Posterior cingulate gyrus (tissue), 11 donors: Measurements from ENCODE around the gene SDK2.
A peak's percentile ranks its signal among the peaks of the same experiment; 100 is the strongest.

Source experiments
- DNase-seq, 10 donors: peaks; one replicate each; pipeline versions ENCODE4 v3.0.0 to v3.0.0-alpha.2; 2020 to 2021; ENCODE audit warnings: mixed read lengths in 3 of 10
- intact Hi-C: fragments of 100-400 bp; cut with DNase I; formaldehyde crosslinking; loops from one replicate; pipeline ENCODE4 v1.15.1; 2023

SDK2 gene

DNA sequence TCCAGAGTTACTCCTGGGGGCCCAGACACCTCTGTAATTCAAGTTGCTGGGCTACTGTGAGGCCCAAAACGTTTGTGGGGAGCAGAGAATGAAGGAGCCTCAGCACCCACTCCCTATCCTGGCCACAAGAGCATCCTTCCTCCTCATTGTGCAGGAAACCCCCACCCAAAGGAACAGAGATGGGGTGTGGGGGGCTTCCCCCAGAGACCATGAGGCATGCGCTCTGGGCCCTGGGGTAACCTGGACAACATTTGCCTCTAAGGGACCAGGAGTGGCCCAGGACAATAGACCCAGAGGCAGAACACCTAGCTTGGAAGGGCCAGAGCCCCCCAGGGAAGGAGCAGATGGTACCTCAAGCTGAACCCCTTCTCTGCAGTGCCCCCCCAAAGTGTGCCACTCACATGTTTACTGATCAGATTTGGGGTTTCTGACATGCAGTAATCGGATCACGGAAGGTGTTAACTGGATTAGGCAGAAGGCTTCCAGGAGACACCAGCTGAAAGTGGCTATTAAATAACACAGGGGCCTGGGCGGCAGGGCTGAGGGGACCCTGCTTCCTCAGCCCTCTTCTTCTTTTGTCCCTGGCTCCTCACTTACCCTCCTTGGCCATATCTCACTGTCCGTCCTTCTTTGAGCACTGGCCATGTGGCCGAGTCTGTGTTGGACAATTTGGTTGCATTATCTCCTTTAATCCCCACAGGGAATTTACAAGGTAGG is 50.8 kb downstream of the SDK2 start:
- no peak for DNase-seq
- intact Hi-C loops: no loop called here

DNA sequence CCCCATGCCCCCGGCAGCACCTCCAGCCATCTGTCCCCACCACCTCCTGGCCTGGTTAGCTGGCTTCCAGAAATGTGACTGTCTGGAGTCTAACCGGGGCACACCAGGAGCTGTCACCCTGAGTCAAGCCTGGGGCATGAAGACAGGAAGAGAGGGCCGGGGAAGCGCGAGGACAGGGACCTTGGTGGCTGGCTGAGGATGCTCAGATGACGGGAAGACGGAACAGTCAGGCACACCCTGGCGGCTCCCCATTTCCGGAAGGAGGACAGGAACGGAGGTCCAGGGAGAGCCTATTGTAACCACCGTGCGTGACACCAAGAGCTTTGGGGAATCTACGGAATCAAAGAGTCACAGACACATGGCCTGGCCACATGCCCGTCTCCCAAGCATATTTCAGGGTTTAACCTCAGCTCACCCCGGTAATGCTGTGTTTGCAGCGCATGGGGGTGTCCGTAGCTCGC is 51.7 kb downstream of the SDK2 start:
- intact Hi-C loops: no loop called here
- peak in 1 of 10 donors; percentile 67 for DNase-seq

DNA sequence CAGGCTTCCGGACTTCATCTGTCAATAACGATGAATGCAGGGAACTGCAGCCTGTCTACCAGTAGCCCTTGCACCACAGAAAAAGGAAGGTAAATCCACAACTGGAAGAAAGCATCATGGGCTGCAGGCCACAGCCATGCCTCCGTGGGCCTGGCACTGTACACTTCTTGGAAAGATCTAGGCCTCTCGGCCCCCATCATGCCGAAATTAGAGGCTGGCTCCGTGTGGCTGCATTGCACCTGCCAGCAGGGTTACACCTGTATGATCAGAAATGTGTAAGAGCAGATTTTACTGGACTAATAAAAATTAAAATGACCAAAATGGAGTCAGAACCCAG is 52.2 kb downstream of the SDK2 start:
- DNase-seq: peak in 1 of 10 donors; percentile 46
- intact Hi-C loops: no loop called here

DNA sequence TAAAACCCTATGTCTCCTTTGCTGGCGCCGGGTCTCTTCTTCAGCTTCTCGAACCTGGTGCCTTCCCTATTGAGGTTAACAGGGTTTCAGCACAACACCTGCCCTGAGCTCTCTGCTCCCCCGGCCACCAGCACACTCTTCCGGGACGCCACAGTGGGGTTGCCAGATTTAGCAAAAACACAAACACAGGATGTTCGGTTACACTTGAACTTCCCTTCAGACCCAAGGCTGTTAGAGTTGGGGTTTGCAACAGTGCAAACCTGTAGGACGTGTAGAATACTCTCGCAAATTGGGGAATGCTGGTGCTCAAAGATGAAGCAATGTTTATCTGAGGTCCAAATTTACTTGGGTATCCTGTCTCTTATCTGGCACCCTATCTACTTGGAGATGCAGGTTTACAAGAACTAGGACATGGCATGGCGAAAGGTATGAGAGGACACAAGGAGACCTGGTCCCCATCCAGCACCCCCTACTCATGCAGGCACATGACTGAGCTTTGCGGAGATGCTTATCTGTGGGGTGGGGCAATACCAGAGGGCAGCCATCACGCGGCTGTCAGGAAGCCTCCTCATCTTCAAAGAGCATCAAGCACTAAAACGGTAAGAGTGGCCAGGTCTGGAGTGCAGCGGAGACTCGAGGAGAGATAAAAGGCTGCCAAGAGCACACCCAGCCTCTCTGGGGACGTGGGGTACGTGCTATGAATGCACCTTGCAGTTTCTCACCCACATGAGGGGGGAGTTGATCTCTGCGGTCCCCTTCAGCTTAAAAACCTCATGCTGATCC is 52.8 kb downstream of the SDK2 start:
- DNase-seq: no peak
- intact Hi-C loops: no loop called here

DNA sequence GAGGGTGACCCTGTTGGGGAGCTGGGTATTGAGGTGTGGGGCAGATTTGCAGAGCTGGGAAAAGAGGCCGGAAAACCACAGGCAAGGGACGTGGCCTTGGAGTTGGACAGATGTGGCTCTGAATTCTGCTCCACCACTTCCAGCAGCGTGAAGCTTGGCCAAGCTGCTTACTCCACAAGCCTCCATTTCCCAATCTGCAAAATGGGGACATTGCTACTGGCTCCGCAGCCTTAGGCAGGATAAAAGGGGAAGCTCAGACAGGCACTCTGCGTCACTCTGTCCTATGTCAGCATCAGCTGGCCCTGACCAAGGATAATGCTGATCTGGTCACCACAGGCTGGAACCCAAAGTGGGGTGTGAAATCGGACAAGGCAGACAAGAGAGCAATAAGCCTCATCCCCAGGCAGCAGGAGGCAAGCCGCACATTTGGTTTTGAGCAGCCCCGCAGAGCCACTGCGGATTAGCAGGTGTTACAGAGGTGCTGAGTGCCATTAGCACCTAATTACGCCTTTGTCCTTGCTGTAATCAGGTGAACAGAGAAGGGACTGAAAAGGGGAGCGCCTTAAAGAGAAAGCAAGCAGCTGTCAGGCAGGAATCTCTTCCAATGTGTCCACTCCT is 54.8 kb downstream of the SDK2 start:
- no peak for DNase-seq
- intact Hi-C loops: no loop called here

DNA sequence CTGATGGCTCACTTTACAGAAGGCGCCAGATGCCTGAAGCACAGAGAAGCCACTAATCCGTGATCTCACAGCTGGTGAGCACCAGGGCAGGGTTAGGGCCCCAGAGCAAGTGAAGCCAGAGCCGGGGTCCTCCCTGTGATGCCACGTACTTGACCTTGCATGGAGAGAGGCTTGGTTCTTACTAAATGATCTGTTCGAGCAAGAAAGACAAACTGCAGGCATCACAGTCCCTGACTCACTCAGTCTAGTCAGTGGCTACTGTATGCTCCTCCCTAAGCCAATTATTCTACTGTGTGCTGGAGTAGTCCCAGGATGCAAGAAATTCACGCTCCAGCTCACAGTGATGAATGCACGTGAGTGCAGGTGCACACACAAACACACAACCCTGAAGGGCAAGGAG is 55.4 kb downstream of the SDK2 start:
- intact Hi-C loops: no loop called here
- DNase-seq: no peak

DNA sequence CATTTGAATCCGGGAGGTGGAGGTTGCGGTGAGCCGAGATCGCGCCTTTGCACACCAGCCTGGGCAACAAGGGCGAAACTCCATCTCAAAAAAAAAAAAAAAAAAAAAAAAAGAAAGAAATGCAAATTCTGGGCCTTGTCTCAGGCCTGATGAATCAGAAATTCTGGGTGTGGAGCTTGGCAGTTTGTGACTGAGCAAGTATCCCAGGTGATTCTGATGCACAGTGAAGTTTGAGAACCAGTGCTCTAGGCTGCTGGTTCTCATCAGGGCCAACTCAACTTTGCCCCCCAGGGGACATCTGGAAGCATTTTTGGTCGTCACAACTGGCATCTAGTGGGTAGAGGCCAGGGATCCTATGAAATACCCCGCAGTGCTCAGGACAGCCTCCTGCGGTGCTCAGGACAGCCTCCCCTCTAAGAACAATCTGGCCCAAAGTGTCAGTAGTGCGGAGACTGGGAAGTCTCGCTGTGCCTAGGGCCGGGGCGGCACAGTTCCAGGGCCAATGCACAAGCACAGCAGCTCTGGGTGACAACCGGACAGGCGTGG is 55.9 kb downstream of the SDK2 start:
- intact Hi-C loops: no loop called here
- no peak for DNase-seq

DNA sequence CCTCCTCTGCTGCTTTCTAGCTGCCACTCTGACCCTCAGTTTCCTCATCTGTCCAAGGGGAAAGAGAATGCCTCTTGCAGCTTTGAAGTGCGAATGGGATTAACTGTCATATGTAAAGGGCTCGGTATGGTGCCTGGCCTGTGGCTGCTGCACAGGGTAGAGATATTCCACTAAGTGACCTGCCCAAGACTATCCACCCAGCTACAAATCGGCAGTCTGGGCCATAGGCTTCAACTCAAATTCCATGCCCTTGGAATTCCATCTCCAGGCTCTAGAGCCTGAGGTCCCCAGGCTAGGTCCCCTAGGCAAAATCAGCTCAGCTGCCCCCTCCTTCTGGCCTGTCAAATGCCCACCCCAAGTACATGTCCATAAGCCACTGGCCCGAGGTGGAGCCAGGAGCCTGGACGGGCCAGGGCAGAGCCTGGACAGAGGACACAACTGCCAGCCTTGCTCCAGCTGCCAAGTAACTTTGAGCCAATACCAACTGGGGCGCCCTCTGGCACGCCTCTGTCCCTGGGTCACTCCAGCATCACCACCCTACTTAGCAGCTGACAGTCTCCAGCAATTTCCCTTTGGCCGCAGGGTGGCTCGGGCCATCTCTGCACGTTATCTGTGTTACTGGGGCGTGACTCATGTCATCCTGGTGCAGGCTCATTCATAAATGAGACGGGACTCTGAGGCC is 57.2 kb downstream of the SDK2 start:
- intact Hi-C loops: no loop called here
- peak in 3 of 10 donors; percentile 19 to 82 (median 24) for DNase-seq

DNA sequence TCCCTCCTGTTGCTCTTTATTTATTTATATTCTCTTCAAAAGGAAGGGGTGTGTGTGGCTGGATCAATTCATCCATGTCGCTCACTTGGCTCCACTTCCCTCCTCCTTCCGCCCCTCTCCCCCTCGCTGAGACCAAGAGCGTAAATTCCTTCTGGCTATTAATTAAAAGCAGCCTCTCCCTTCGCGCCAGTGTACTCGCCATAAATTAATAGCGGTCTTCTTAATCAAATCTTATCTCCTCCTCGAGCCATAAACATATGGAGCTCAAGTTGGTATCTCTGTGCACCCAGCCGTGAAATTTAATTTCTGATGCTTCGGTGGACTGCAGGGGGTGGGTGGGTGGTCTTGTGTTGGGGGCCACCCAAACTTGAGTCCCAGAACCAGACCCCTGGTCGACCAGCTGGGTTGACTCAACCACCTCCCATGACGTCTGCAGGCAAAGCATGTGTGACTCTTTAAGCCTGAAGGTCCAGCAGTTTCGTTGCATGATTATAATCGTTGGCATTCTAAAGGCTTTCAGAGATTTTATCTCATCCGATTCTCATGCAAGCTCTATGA is 57.9 kb downstream of the SDK2 start:
- no peak for DNase-seq
- intact Hi-C loops: no loop called here

DNA sequence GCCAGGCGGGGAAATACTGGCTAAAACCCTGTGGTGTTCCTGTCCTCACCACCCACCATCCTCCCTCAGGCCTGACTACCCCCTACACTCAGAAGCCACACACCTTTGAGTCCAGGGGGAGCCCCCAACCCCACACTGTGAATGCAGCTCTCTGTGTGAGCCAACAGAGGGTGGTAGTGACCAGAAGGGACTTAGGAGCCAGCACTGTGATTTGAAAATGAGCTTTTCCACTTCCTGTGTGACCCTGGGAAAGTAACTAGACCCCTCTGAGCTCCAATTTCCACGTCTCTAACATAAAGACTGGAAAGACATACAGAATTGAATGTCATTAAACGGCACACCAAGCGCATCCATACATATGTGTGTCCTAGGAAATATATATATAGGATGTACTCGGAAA is 58.7 kb downstream of the SDK2 start:
- intact Hi-C loops: no loop called here
- no peak for DNase-seq

DNA sequence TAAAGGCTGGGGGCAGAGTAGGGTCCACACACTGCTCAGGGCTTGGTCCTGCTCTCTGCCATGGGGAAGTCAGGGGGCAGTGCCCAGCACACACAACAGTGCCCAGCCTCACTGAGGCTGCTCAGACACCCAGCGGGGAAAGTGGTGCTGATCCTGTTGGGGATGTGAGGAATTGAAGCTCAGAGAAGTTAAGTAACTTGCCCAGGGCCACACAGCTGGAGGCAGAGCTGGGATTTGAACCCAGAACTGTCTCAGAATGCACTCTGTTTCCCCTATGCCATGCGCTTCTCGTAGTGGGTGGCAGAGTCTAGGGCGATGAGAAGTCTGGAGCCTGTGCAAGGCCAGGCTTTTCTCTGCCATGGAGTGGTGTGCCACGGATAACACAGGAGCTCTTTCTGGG is 59.3 kb downstream of the SDK2 start:
- intact Hi-C loops: no loop called here
- no peak for DNase-seq

DNA sequence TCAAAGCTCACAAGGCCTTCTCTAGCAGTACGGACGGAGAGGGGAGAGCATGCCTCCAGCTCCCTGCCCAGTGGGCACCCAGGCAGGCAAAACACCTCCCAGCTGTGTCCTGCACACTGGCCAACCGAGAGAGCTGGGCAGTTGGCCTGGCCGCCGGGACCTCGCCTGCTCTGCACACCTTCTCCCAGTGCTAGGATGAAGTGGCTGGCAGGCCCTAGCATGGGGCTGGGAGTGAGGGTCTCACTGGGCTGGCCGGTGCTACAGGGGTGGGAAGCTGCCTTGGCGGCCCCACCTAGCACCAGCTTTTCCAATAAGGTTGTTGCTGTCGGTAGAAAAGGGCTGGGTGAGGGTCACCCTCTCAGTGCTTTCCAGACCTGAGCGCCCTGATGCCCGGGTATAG is 60.2 kb downstream of the SDK2 start:
- intact Hi-C loops: no loop called here
- DNase-seq: peak in 1 of 10 donors; percentile 69

DNA sequence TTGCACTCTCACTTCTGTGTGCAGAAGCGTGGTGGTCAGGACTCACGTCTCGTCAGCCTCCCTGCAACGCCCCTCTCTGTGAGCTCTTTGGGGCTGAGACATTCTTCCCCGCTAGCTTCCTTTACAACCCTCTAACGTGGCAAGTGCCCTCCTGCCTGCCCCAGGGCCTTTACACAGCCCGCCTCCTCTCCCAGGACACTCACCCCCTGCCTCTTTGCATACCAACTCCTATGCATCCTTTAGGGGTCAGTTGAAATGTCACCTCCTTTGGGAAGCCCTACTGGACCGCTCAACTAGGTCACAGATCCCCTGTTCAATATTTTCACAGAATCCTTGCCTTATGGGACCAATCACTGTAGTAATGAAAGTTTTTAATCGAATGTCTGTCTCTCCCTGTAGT is 61.4 kb downstream of the SDK2 start:
- intact Hi-C loops: no loop called here

DNA sequence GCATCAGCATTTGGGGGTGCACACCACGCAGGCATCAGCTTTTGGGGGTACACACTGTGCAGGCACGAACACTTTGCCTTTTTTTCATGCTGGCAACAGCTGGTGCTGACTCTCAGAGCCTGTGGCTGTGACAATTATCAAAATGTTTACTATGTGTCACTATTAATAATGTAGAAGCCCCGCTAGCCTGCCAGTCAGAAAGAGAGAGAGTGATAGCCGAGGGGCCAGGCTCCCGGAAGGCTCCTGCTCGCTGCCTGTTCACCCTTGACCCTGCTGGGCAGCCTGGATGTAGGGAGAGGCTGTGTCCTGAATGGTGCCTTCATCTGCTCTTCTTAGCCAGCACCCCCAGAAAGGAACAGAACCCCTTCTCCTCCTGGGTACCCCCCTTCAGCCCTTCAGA is 61.9 kb downstream of the SDK2 start:
- DNase-seq: no peak
- intact Hi-C loops: no loop called here

More for the DNA sequence above, 61.4 kb downstream of the SDK2 start:
- no peak for DNase-seq

DNA sequence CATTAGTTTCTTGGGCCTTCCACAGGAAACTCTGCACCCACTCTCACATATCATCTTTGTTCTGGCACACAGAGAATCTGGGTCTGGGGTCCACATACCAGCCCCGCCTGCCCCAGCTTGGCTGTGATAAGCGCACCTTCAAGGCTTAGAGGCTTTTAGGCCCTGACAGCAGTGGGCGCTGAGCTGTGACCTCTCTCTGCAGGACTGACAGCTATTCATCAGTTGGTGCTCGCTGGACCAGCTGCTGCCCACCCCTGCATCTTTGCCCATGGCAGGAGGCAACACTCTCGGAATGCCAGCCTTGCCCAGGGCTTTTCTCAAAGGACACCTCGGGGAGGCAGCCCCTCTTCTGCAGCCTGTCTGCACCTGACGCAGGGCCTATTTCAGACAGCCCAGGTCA is 62.9 kb downstream of the SDK2 start:
- no peak for DNase-seq
- intact Hi-C loops: no loop called here

DNA sequence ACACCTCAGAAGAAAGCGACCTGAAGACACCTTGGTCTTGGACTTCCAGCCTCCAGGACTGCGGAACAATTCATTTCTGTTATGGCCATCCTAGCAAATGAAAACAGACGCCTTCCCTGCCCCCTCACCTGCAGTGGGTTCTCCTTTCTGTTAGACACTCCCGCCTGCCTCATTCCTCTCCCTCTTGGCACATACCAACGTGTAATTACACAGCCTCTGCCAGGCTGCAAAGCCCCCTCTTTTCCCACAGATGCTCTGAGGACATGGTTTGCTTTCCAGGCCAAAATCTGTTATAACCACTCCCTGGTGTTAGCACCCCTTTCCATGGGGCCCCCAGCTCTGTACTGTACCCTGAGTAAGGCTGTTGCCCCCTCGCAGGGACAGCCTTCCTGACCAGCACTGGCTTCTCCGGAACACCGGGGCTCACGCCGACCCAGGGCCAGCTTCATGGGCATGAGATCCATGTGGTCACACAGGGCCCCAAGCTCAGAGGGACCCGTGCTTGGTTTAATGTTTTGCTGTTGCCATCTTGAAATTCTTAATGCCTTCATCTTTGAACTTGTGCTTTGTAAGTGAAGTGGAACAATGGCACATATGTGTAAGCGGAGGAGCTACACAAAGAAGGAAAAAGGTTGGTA is 64.1 kb downstream of the SDK2 start:
- intact Hi-C loops: no loop called here

DNA sequence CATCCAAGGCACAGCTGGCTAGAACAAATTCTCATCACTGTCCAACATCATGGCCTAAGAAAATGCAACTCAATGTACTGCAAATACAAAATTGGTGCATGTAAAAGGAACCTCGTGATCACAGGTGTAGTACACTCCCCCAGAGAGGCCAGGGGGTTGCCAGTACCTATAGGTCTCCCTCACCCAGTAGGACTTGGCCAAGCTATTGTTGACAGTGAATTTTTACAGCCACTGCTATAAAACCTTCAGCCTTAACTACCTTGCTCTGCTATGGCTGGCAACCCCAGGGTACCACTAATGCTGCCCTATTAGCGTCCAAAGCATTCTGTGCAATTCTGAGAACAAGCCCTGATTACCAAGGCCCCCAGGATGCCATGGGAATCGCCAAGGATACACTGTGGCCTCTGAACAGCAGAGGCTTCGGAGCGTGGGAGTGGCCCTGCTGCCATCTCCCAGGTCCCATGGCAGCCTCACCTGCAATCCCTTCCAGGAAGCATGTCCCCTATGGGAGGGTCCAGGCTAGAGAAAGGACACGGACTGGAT is 67.6 kb downstream of the SDK2 start:
- intact Hi-C loops: no loop called here
- no peak for DNase-seq

More for the DNA sequence above, 64.1 kb downstream of the SDK2 start:
- peak in 1 of 10 donors; percentile 62 for DNase-seq

DNA sequence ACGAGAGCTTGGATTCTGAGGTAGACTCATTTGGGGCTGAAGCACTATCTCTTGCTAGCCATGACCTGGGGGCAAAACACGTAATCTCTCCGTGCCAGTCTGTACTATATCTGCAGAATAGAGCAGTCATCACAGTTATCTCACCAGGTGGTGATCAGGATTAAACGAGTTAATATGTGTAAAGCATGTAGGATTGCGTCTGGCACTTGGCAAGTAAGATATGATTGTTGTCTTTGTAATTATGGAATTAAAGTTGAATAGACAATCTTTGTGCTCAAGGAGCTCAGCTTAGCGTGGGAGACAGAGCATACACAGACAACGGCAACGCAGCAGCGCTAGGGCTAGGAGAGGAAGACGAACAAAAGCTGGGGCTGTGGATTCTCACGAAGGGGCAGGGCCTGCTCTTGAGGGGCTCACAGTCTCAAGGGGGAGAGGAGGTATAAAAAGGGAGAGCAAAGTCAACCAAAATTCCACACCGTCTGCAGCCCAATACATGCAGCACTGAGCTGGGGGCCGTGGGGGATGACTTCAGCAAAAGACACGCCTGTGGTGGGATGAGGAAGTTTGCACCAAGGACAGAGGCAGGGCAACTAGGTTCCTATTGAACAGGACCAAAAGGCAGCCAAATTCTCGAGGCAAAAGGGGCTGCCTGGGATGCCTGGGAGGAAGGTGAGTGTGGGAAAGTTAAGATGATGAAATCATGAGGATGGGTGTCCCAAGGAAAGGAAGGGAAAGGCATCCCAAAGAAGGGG is 68.6 kb downstream of the SDK2 start:
- intact Hi-C loops: no loop called here
- DNase-seq: no peak

DNA sequence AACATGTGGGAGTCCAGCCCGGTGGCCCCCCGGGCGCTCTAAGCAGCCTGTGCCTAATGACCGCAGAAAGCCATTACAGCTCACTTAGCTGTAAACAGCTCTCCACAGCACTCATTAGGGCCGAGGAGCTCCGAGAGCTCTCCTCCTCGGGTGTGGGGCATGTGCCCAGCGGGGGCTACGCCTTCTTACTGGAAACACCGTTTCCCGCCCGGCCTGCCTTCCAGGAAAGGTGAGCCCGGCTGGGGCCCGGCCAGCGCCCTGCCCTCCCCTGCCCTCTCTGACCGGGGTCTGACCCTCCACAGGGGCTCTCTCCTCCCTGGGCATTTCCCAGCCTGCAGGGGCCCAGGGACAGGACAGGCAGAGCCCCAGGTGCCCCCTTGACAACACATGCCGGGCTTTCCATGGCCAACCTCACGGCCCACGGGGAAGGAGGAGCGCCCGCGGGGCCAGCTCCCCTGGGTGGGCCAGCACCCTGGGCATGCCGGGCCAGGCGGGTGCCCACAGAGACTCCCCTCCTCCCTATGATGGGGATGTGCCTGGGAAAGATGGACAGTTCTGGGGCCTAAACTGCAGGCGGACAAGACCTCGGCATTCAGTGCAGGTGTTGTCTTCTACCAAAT is 72.6 kb downstream of the SDK2 start:
- no peak for DNase-seq
- intact Hi-C loops: no loop called here
